AG08395 (cell line): ENCODE measurements around the gene KLF16.
A peak's percentile ranks its signal among the peaks of the same experiment; 100 is the strongest.
"Not testable (repeated sequence)": the region's sequence is repeated elsewhere in the genome, so short reads cannot be mapped to it uniquely, and the experiment has no call there.

Experiments
- DNase-seq: peaks from one replicate; pipeline ENCODE4 v3.0.0; 2012; ENCODE audit warnings: mixed read lengths, low spot score

Gene KLF16

DNA sequence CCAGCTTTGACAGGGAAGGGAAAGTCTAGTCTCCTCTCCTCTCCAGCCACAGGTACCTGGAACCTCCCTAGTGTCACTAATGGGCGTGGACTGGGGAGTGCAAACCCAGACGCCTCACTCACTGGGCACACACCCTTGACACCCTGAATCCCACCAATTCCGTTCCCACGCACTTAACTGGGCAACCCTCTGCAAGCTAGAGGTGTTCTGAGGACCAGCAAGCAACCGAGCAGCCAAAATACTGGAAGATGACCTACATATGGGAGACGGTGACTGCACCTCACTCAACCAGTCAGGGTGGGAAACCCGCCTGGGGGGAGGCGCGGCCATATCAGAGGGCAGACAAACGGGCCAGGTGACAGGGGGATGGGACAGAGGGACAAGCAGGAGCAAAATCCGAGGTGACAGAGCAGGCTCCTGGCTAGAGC lies 20.9 kb upstream of the KLF16 start:
- no peak for DNase-seq

DNA sequence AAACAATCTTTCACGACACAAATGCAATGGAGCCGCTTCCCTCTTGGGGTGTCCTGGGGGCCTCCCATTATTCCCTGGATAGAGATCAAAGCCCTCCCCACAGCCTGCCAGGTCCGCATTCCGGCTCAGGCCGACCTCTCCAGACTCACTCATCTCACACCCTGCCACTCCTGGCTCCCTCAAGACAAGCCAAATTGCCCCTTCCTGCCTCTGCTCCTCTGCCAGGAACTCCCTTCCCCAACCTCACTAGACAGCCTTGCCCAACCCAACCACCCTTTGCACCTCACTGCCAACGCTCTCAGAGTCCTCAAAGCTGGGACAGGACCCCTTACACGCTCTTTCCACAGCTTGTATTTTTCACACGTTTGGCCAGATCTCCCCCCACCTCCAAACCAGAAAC lies 20.4 kb upstream of the KLF16 start:
- DNase-seq = no peak

DNA sequence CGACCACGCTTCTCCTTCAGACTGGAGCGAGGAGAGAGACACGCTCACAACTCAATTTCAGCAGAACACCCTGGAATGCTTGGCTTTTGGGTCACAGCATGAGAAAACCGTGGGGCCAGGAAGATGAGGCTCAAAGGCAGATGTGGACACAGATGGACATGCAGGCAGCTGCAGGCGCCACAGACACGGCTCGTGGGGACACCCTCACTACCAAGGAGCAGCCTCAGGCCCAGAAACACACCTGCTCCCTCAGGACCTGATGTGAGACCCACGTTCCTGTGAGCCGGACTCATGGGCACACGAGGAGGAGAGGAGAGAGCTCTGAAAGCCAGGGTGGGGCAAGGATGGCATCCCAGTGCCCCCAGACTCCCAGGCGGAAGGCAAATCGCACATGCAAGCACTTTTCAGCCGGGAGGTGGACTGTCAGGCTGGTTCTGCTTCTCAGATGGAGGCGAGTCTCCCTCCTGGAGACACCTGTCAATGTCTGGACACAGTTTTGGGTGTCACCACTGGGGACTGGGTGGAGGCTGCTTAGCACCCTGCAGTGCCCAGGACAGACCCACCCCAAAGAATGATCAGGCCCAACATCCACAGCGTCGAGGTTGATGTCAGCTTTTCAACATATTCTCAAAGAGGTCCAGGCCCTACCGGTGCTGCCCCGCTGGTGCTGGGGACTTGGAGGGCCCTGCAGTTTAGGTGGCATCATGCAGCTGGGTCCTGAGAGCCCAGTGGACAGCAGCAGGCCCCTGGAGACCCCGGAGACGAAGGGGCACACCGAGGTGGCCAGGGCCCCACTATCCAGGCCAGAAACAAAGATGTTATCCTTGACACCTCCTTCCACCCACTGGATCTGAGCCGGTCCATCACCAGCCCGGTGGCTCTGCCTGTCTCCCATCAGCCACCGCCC lies 19.7 kb upstream of the KLF16 start:
- no peak for DNase-seq

DNA sequence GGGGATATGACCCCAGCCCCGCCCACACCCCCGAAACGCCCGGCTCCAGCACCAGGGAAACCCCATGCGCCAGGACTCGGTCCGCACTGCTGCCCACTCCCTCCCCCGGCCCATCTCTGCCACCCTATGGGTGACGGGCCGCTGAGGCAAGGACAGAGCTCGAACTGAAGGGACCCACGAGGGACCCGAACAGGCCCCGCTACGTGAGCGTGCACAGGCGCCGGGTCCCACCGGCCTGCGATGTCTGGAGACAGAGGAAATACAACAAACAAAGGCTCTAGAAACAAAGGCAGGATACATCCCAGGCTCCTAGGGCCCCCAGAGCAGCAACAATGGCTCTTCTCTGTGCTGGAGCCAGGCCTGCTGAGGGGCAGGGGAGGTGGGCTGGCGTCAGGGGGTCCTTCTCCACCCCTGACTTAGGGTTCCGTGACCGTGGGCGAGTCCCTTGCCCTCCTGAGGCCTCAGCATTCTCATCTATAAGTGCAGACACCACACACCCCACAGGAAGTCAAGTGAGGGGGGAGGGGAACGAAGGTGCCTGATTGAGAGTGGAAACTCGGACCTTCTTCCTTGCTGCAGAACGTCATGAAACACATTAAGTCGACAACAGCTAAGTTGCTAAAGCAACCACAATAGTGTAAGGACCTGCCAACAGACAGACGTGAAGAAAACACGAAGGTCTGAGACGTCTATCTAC lies 18.9 kb upstream of the KLF16 start:
- DNase-seq = no peak

DNA sequence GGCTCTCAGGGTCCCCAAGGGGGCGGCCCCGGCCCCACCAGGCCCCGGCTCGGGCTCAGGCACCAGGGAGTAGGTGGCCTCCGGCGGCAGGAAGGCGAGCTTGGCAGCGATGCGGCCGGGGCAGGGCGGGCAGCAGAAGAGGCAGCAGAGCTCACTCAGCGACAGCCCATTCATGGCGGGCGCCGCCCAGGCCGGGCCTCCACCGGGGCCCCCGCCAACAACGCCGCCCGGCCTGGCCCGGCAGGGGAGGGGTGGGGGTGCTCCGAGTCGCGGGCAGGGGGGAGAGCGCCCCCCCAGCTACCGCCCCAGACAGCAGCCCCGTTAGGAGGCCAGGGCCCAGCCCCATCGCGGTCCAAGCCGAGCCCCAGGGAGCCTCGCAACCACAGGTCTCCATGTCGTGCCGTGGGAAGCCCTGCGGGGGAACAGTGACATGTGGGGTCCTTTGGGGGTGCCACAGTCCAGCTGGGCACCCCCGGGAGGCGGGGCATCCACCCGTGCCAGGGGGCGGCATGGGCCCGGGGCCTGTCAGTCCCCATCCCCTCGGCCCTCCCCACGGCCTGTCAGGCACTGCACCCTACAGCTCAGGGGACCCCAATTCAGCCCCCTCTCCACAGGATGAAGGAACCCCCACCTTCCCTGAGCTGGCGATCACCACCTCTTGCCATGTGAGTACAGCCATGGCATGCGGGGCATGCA lies 18.2 kb upstream of the KLF16 start:
- DNase-seq = not testable (repeated sequence)

DNA sequence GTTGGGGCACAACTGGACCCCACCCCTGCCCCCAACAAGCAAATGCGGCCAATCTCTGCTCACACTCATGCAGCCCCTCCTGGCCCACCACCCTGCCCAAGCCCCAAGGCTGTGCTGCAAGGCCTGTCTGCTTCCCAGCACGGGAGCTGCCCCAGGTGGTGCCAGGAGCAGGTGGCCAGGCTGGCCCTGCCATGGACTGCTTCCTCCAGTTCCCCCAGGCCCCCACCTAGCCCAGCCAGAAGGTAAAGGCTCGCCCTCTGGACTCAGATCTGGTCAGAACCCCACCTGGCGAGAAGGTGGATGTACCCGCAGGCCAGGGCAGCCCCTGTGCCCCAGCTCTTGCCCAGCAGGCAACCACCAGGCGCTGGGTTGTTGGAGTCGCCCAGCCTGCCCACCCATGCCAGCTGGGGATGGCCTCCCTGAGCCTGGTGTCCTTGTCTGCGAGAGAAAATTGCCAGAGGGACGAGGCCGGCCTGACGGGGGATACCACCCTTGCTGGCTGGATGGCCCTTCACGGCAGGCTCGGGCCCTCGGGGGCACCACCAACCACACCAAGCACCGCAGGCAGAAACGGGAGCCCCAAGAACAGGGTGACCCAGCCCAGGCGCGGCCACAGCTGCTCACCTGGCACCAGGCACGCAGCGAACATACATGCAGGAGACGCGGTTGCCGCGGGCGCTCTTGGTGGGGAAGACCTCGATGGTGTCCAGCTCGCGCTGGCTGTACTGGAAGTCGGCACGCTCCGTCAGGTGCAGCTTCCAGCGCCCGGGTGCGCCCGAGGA lies 17.4 kb upstream of the KLF16 start:
- no peak for DNase-seq

DNA sequence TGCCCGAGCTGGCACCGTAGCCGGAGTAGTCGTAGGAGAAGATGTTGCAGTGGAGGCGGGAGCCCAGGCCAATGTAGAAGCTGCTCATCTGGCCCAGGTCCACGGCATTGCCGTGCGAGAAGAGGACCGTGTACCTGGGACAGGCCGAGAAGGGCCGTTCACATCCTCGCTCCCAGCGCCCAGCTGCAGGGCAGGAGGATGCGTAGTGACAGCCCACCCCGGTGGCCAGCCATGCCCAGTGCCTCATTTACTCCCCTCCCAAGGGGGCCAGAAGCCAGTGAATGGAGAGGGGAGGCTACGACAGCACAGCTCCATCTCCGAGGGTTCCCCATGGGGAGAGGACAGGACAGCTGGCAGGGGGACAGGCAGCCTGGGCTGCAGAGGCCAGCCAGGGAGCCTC lies 16.6 kb upstream of the KLF16 start:
- not testable (repeated sequence) for DNase-seq

DNA sequence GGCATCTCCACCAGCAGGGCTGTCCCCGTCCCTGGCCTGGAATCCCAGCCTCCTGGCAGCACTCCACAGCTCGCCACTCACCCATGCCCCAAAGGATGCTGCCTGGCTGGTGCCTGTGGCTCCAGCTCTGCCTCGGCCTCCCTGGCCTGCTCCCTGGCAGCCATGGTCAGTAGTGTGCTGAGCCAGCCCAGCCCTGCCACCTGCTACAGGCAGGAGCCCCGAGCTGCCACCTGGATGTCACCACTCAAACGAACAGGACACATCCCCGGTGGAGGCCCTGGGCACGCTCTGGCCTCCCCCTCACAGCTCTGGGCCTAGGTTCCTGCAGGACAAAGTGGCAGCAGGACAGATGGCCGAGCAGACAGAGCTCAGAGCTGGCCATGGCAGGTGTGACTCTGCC lies 15.2 kb upstream of the KLF16 start:
- DNase-seq = not testable (repeated sequence)

DNA sequence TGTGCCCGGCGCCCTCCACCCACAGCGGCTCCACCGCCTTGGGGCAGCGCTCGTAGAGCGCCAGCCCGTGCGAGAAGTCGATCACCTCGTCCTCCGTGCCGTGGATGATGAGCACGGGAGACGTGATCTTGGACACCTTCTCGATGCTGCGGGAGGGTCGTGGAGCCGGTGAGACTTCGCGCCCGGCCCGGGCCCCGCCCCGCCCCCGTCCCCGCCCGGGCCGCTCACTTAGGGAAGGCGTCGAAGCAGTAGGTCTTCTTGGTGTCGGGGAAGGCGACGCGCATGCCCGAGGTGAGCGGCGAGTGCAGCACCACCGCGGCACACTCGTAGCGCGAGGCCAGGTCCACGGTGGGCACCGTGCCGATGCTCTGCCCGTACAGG lies 13.9 kb upstream of the KLF16 start:
- not testable (repeated sequence) for DNase-seq

DNA sequence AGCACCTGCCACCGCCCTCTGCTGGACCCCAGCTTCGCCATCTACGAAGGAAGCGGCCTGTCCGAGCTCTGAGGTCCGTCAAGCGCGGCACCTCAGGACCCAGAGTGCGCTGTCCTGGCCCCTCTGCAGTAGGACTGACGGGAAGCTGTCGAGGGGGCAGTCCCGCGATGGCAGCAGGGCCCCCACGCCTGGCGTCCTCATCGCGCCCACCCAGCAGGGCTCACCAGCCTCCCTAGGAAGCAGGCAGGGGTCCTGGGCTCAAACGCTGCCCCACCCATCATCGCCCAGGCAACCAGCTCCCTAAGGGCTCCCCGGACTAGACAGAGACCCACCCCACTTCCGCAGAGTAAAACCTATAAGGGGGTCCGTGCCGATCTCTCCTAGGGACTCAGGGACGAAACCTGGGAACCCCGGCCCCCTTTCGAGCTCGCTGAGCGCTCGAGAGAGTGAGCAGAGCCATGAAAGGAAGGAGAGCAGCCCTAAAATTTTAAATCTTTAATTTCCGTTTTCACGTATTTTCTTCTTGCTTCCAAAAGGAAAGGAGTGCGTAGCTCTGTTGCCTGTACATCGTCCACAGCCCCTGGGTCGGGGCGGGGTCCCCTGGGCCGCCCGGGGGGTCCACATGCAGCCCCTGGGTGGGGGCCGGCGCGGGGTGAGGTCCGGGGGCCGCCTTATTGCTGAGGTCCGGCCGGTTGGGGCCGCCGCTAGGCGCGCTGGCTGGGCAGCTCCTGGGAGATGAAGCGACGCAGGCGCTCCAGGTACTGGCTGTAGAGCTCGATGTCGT lies 13.3 kb upstream of the KLF16 start:
- not testable (repeated sequence) for DNase-seq

DNA sequence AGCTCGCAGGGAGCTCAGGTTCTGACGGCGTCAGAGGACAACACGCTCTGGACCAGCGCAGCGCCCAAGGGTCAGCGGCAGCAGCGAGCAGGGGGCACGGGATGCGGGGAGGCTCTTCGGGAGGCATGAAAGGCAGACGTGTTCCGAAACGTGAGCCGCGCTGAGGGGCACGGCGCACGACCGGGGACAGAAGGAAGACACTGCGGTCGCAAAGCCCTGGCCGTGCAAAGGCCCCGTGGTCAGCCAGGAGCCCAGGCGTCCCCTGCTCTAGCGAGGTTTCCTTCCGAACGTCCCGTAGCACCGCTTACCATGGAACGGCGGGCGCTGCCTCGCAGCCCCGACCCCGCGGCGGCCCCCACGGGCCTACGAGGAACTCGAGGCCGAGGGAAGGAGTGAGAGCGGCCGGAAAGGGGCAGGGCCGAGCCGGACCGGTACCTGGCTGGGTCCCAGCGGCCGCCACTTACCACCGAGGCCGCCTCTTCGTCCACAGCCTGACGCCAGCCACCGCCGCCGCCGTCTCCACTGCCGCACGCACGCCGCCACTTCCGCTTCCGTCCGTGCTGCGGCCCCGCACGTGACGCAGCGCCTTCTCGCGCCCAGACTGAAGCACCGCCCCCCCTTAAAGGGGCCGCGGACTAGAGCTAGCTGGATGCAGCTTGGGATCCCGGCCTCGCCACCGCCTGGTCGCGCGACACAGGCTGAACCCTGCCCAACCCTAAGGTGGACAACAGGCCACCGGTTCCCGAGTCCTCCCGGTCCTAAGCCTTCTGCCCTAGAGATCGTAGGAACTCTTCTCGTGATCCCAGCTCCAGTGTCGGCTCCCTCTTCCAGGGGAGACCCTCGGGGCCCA lies 12.5 kb upstream of the KLF16 start:
- DNase-seq = peak; percentile 89

DNA sequence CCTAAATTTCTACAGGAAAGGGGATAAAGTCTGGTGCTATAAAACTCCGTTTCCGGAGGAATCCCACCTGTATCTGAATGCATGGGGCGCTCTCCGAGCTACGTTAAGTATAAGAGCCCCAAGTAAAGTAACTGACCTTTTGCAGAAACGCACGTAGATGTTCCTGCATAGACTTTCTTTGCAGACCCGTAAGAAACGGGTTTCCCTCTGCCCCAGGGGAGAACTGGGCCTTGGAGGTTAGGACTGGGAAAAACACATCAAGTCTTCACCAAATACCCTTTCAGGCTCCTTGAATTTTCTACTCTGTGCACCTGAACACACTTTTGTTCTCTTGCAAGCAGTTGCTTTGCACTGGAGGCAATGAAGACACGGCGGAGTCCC lies 11.9 kb upstream of the KLF16 start:
- DNase-seq = not testable (repeated sequence)

DNA sequence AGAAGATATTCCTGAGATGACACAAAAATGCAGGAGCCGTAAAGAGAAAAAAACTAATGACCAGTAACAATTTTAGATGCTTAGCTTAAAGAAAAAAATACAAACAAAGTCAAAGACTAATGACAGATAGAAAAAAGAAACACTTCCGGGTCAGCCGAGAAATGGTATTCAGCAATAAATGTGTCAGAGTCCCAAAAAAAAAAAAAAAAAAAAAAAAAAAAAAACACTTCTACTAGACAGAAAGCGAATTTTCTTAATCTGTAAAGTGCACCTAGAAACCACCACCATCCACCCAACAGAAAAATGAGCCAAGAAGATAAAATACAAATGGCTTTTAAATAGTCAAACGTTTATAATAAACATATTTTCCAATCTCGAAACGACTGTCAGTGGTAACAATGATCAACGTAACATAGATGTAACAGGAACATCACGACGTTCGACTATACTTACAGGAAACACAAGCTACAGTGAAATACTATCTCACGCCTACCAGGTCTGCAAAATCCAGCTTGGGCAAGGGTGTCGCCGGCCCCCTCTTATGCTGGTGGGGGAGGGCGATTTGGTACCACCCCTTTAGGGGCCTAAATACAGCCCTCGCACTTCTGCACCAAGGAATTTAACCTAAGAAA lies 11.3 kb upstream of the KLF16 start:
- no peak for DNase-seq

DNA sequence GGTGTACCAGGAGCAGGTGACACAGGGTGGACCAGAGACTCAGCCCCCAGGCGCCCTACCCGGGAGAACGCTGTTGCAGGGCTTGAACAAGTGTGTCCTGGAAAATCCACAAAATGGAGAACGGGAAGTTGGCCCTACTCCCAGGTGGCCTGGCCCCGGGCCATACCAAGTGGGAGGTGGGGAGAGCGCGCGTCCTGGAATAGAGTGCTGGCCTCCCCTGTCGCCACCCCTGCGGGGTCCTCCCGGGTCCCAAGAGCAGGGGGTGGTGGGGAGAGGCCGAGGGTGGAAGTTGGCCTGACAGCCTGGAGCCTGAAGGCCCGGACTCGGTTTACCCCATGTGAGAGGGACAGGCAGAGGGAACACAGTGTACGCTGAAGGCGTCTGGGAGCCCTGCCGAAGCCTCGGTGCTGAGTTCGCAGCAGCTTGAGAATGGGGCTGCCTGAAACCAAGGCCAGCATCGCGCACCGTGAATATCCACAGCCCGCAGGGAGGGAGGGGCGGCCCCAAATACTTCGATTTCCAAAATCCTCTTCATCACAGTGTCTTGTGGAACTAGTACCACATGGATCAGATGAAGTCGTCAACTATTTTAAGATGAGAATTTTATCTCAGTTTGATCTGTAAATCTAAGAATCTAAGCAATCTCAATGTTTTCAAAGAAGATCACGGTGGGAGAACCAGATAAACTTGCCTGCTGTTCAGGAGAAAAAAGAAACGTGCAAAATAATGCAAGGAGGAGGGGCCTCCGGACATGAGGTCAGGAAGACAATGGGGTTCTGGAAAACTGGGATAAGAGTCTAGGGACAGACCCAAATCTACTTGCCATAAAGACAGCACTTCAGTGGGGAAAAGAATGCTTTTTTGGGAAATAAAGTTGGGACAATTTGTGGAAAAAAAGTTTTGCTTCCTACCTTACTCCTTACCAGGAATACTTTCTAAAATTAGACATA lies 10.4 kb upstream of the KLF16 start:
- no peak for DNase-seq

DNA sequence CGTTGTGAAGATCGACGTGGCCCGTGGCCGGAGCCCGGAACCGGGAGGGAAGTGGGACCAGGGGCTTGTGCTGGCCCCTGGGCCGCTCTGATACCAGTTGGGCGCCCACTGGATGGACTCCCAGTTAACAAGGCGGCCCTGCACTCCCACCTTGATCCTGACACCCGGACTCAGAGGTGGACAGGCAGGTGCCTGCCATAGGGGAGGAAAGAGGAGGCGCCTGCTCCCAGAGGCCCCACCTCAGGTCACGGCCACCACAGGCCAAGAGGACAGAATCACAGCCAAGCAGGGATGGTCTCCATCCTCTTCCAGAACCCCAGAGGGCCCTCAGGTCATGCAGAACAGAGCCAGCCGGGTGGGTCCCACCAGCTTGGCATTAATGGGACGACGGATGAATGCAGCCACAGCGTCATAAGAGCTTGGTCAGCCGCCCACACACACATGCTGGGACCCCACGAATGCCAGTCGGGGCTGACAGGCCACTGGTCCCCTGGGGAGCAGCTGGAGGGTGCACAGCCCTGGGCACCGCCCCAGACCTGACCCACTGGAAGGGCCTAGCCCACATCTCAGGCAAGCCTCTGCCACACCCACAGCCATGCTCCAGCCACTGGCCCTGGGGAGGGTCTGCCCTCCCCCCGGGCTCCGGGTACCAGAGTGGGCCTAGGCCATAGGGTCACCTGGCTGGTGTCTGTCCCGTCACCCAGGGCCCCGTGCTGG lies 9.6 kb upstream of the KLF16 start:
- DNase-seq = no peak

DNA sequence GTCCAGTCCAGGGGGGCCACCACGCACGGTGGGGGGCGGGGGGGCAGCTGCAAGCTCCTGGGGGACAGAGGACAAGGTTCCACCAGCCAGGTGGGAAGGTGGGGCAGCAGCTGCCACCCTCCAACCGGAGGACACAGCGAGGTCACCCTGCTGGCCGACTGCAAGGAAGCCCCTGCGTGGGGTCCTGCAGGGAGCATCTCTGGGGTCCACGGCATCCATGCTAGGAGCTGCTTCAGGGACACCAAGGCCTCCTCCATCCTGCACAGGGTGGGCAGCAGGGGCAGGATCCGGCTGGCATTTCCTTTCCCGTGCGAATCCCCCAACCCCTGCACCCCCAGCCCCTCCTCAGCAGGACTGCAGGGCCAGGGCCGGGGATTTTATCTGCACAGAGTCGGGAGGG lies 8.3 kb upstream of the KLF16 start:
- DNase-seq = no peak

DNA sequence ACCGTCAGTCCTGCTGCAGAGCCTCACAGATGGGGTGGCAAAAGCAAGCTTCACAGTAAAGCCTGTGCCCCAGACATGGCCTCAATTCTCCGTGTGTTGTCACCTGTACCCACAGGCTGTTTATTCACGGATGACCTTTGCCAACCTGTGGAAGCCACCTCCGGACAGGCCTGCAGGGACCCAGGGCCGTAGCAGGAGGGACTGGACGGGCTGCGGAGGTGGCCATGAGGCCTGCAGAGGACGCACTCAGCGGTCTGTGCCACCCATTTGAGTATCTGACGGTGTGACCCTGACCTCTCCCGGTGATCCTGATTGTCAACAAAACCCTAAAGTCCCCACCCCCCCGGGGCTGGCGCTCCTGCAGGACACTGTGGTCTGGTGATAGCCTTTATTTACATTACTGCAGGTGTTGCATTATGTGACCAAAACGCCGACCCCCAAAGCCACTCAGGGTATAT lies 7.8 kb upstream of the KLF16 start:
- no peak for DNase-seq

DNA sequence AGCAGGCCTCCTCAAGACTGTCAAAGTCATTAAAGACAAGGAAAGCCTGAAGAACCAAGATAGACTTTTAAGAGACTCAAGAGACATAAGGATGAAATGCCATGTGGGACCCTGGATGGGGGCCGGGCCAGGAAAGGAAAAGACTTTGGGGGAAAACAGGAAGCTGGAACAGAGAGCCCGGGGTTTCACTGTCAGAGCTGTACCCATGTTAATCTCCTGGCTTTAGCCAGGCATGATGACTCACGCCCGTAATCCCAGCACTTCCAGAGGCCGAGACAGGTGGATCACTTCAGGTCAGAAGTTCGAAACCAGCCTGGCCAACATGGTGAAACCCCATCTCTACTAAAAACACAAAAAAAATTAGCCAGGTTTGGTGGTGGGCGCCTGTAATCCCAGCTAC lies 5.6 kb upstream of the KLF16 start:
- no peak for DNase-seq
